Measurements from ENCODE around the gene STARD5. TPM values are rescaled to one million over a fixed set of nuclear protein-coding genes. Genes with fewer than 3 reads are reported as not detected.

STARD5 gene
- total and polyA plus RNA-seq, 2 of the 8 experiments (the other 6 are each of a cell fraction or from before 2014, with no cell fraction given), result 5.5 to 10.4 TPM

- CTCF ChIA-PET (ENCODE audit: partially characterized antibody), result interaction anchor here (0.7 to 2.9 kb wide), 11 partner anchors 9 to 401 kb away, joined by 3 to 13 read pairs (median 4); no protein-coding TSS in a partner anchor
- no peak overlapping the region for H3K23ac ChIP-seq (ENCODE audit: insufficient read length)
- no peak overlapping the region for H2BK120ac ChIP-seq (replicated peaks; ENCODE audit: low read depth, low read length)
- no peak for TF ChIP-seq SIX5 (IDR thresholded peaks at IDR 0.05; ENCODE audit: low read depth, low read length)
- no peak overlapping the region for H3K4ac ChIP-seq (replicated peaks; ENCODE audit: insufficient read length, low read depth, low read length)
- H3K27ac ChIP-seq (ENCODE audit: low read depth, low read length), result no peak overlapping the region
- no peaks in the 10 kb centered on the region for H3K36me3 ChIP-seq (ENCODE audit: control insufficient read depth in 2 of 4, insufficient read depth in 4 of 4, low read length in 3 of 4)
- no peak overlapping the region for H3K56ac ChIP-seq (replicated peaks; ENCODE audit: insufficient read length, low read depth, low read length)
- H4K20me1 ChIP-seq (replicated peaks in 1 of 2; ENCODE audit: control insufficient read depth in 1 of 2, insufficient read depth in 2 of 2, low read length in 2 of 2), result peaks cover 0 to 1% of the 10 kb centered on the region in 2 experiments
- H2BK5ac ChIP-seq (ENCODE audit: low read depth, low read length), result no peak overlapping the region
- H4K8ac ChIP-seq (ENCODE audit: extremely low read depth, insufficient read depth, low read length), result no peak overlapping the region
- DNase-seq (ENCODE audit: low read depth in 1 of 2, low spot score in 2 of 2) (no peak), FAIRE-seq (no peak)
- no peak overlapping the region for H3K4me3 ChIP-seq (ENCODE audit: extremely low read depth in 1 of 4, insufficient read depth in 2 of 4, low read depth in 3 of 4, low read length in 4 of 4)
- H2BK20ac ChIP-seq (ENCODE audit: low read length), result no peak overlapping the region
- H3K4me2 ChIP-seq (ENCODE audit: insufficient read depth in 1 of 2, low read depth in 2 of 2, low read length in 2 of 2), result no peak overlapping the region
- H3K79me2 ChIP-seq (ENCODE audit: control insufficient read depth in 1 of 2, insufficient read depth in 2 of 2, low read length in 2 of 2), result no peaks in the 10 kb centered on the region
- H3K18ac ChIP-seq (ENCODE audit: extremely low read depth, low read length), result no peak overlapping the region
- H2AFZ ChIP-seq (ENCODE audit: low read length), result no peak overlapping the region
- no peaks in the 10 kb centered on the region for H3K9me3 ChIP-seq (ENCODE audit: insufficient read depth in 2 of 2, low read depth in 1 of 2, low read length in 1 of 2)
- no peak overlapping the region for H3K14ac ChIP-seq (ENCODE audit: insufficient read length)
- H2BK15ac ChIP-seq (ENCODE audit: low read length), result no peak overlapping the region
- H4K5ac ChIP-seq (ENCODE audit: insufficient read length, low read depth, low read length), result no peak overlapping the region
- H2AK5ac ChIP-seq (ENCODE audit: low read depth, low read length), result no peak overlapping the region
- no peaks in the 10 kb centered on the region for H3K79me1 ChIP-seq (ENCODE audit: low read depth, low read length)
- POLR2A ChIA-PET (ENCODE audit: partially characterized antibody), result no interaction called here
- H4K91ac ChIP-seq (replicated peaks; ENCODE audit: insufficient read length, low read length), result no peak overlapping the region
- H3K9ac ChIP-seq (replicated peaks in 1 of 4; ENCODE audit: extremely low read depth in 1 of 4, low read depth in 3 of 4, low read length in 3 of 4), result no peak overlapping the region
- no peak overlapping the region for H2BK12ac ChIP-seq (ENCODE audit: low read depth, low read length)
- H3K27me3 ChIP-seq (replicated peaks in 1 of 4; ENCODE audit: control insufficient read depth in 3 of 4, extremely low read depth in 1 of 4, insufficient read depth in 3 of 4, low read length in 3 of 4), result 0 out of 7 replicates have a peak, but pooled peaks cover 0 to 3% (median 0%) of the 10 kb centered on the region in 4 experiments
- 76% methylated on average over 3 of the region's 3 CpGs; no CpG with 5 or more reads in 1 of the 2 experiments for WGBS, 2 experiments (ENCODE audit: extremely low coverage in 1 of 2, insufficient coverage in 1 of 2, insufficient read length in 1 of 2, insufficient replicate concordance in 2 of 2, low coverage in 1 of 2, low lambda C conversion rate in 2 of 2, missing lambda C conversion rate in 1 of 2)
- peaks cover 6% of the 10 kb centered on the region; the same call in 1 of the 2 replicates for H3K23me2 ChIP-seq (ENCODE audit: low read depth, low read length)
- H3K4me1 ChIP-seq (replicated peaks in 1 of 4; ENCODE audit: control insufficient read depth in 3 of 4, insufficient read depth in 4 of 4, low read length in 3 of 4), result peaks cover 0 to 8% (median 2%) of the 10 kb centered on the region in 4 experiments; a peak in 5 of 7 replicates
Observed at GRCh38 chr15:81327516-81327915, 3.6 kb upstream of the STARD5 start.

Measured in H1 (cell line).